LNCaP clone FGC (cell line): ENCODE results near the gene ARHGEF6.
"Not testable (repeated sequence)": the region's sequence is repeated elsewhere in the genome, so short reads cannot be mapped to it uniquely, and the experiment has no call there.

Experiments
- DNase-seq: peaks from one replicate; pipeline ENCODE4 v3.0.0-alpha.2; 2011; ENCODE audit warnings: low read depth
- H3K4me3 ChIP-seq: 2 replicates; pipeline ENCODE4 v1.5.1; 2011; ENCODE audit warnings: mild to moderate bottlenecking, low read depth, low read length, control low read depth
- CTCF ChIP-seq: IDR thresholded peaks from 2 replicates; pipeline ENCODE4 v1.5.1; 2012; ENCODE audit warnings: mild to moderate bottlenecking; ENCODE audit not compliant: control insufficient read depth, insufficient read depth; ENCODE audit errors: extremely low read depth

ARHGEF6 gene

DNA sequence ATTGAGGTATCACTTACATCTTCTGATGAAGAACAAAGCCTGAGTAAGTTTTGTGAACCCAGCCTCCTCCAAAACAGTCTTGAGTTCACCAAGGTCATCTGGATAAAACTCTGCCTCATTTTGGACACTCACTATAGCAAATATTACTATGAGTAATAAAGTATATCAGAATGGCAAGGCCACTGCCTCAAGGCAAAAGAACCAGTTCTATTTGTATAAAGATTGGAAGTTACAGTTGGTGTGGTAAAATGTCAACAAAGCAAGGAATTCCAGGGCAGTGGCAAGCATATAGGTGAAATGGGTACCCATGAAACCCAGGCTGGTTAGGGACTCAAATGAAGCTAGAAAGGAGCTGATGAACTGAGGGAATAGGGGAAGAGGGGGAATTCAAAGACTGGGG lies 2.4 kb upstream of the ARHGEF6 start:
- no peak for DNase-seq
- TF ChIP-seq CTCF = no peak
- no peak overlapping the region for H3K4me3 ChIP-seq

GRCh38 chrX:136781180-136781797 lies 557 bp upstream of the ARHGEF6 start:
- H3K4me3 ChIP-seq = no peak overlapping the region
- no peak for DNase-seq
- no peak for TF ChIP-seq CTCF

DNA sequence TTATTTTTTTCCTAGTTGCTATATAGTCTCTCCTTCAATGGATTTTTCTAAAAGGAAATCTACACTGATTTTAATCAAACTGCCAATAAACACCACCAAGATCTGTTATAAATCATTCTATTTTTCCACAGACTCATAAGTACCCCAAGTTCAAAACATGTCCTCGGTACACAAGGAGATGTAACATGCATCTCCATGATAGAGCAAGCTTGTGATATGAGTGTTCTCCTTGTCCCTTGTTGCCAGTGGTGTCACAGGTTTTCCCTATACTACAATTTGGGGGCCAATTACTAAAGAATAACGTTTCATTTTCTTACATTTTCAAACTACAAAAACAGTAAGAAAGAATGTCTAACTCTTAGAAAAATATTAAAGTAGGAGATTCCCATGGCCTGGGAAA lies 491 bp downstream of the ARHGEF6 start:
- H3K4me3 ChIP-seq = no peak overlapping the region
- TF ChIP-seq CTCF = no peak
- DNase-seq = no peak

DNA sequence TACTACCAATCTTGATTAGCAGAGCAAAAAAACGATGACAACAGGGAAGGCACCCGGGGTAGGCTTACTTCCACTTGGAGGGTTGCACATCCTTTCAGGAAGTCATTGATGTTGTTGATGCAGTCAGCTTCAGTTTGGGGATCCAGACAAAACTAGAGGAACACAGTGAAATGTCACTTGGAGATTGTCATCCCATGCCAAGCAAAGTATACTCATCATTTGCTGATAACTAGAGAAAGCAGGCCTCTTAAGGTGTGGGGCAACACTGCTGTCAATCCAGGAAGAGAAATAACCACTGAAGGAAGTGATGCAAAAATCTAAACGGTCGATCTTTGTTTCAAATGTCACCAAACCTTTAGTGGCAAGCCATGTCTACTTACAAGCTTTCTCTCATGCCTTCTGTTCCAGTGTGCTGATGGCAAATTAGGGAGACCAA lies 1.4 kb downstream of the ARHGEF6 start:
- no peak for TF ChIP-seq CTCF
- no peak overlapping the region for H3K4me3 ChIP-seq
- no peak for DNase-seq

- DNase-seq = no peak
- no peak for TF ChIP-seq CTCF
- H3K4me3 ChIP-seq = no peak overlapping the region
Observed at GRCh38 chrX:136778916-136779315, 1.8 kb downstream of the ARHGEF6 start.

DNA sequence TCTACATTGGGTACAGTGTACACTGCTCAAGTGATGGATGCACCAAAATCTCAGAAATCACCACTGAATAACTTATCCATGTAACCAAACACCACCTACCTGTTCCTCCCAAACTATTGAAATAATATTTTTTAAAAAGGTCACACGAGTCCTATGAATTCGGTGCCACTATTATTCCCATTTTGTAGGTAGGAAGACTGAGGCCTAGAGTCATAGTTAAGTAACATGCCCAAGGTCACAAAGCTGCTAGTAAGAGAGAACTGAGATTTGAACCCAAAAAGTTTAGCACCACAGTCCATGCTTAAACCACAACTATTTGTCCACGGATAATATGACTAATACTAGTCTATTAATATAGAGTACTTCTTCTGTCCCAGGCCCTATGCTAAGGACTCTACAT lies 2.7 kb downstream of the ARHGEF6 start:
- no peak for DNase-seq
- H3K4me3 ChIP-seq = no peak overlapping the region
- no peak for TF ChIP-seq CTCF

GRCh38 chrX:136773648-136774047 lies 7.1 kb downstream of the ARHGEF6 start:
- no peak for DNase-seq
- no peak overlapping the region for H3K4me3 ChIP-seq
- no peak for TF ChIP-seq CTCF

GRCh38 chrX:136771869-136772268 lies 8.9 kb downstream of the ARHGEF6 start:
- H3K4me3 ChIP-seq, DNase-seq: not testable (repeated sequence)
